CD4-positive, alpha-beta T cell treated with Interleukin-2 at 100 ng/mL for 4 hours (primary cell): Measurements from ENCODE around the gene RASD2.

Experiments used
- DNase-seq: peaks from one replicate; pipeline ENCODE4 v3.0.0-alpha.2; 2020; ENCODE audit warnings: low spot score

The RASD2 gene

GRCh38 chr22:35560366-35560765, 19.7 kb downstream of the RASD2 start:
- DNase-seq = no peak

GRCh38 chr22:35560824-35561223, 20.2 kb downstream of the RASD2 start:
- DNase-seq = no peak

- no peak for DNase-seq
Observed at GRCh38 chr22:35561796-35562526, 21.3 kb downstream of the RASD2 start.

GRCh38 chr22:35563211-35563610, 22.6 kb downstream of the RASD2 start:
- no peak for DNase-seq

- no peak for DNase-seq
Observed at GRCh38 chr22:35564975-35565867, 24.6 kb downstream of the RASD2 start.

- no peak for DNase-seq
Observed at GRCh38 chr22:35567351-35568141, 26.9 kb downstream of the RASD2 start.

GRCh38 chr22:35568751-35569739, 28.4 kb downstream of the RASD2 start:
- DNase-seq = no peak

- no peak for DNase-seq
Observed at GRCh38 chr22:35569916-35570315, 29.3 kb downstream of the RASD2 start.

GRCh38 chr22:35570686-35571194, 30.1 kb downstream of the RASD2 start:
- no peak for DNase-seq

- DNase-seq = no peak
Observed at GRCh38 chr22:35572556-35572955, 31.9 kb downstream of the RASD2 start.

- DNase-seq = no peak
Observed at GRCh38 chr22:35575116-35575748, 34.6 kb downstream of the RASD2 start.

GRCh38 chr22:35576671-35577070, 36.0 kb downstream of the RASD2 start:
- DNase-seq = no peak

GRCh38 chr22:35577799-35578659, 37.4 kb downstream of the RASD2 start:
- DNase-seq = no peak

- DNase-seq = no peak
Observed at GRCh38 chr22:35578836-35579575, 38.4 kb downstream of the RASD2 start.

- no peak for DNase-seq
Observed at GRCh38 chr22:35580351-35581022, 39.9 kb downstream of the RASD2 start.

- no peak for DNase-seq
Observed at GRCh38 chr22:35581023-35581413, 40.4 kb downstream of the RASD2 start.

GRCh38 chr22:35582218-35582860, 41.7 kb downstream of the RASD2 start:
- no peak for DNase-seq
